ENCODE measurements around the gene SLC25A28.
"Not testable (repeated sequence)": the region's sequence is repeated elsewhere in the genome, so short reads cannot be mapped to it uniquely, and the experiment has no call there.

The SLC25A28 gene

GRCh38 chr10:99628923-99629624 lies 8.8 kb upstream of the SLC25A28 start:
- DNase-seq (ENCODE audit: low spot score): no peak

GRCh38 chr10:99625124-99625523 lies 4.9 kb upstream of the SLC25A28 start:
- DNase-seq (ENCODE audit: low spot score): not testable (repeated sequence)

GRCh38 chr10:99623919-99624318 lies 3.7 kb upstream of the SLC25A28 start:
- no peak for DNase-seq (ENCODE audit: low spot score)

DNA sequence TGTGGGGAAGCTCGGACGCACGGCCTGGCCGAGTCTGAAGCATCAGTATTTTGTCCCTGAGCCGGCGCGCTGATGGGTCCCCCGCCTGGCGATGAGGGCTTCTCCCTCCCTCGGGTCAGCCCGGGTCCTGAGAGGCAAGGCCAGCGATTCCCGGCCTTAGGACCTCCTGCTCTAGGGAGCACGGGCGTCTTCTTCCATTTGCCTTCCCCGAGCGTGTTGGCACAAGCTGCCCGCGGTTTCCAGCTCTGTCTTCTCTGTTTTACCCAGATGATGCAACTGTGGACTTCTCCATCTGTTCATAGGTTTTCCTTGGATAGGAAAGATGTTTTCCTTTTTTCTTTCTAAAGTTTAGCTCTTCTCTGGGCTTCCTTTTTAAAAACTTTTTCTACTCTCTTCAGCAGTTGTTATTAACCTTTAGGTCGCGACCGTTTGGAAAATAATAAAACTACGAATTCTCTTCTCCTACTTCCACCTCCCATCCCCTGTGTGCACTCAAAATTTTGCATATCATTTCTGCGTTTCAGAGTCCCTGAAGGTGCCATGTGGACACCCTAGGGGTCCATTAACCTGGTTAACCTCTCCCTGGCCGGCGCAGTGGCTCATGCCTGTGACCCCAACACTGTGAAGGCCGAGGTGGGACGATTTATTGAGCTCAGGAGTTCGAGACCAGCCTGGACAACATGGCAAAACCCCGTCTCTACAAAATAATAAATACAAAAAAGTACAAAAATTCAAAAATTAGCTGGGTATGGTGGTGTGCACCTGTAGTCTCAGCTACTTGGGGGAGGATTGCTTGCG lies 1.4 kb upstream of the SLC25A28 start:
- no peak for DNase-seq (ENCODE audit: low spot score)

- DNase-seq (ENCODE audit: low spot score): peak; percentile 96
Observed at GRCh38 chr10:99620711-99621453, 643 bp upstream of the SLC25A28 start.

- DNase-seq (ENCODE audit: low spot score): no peak
Observed at GRCh38 chr10:99619090-99619800, 994 bp downstream of the SLC25A28 start.

- DNase-seq (ENCODE audit: low spot score): no peak
Observed at GRCh38 chr10:99617696-99618095, 2.5 kb downstream of the SLC25A28 start.

DNA sequence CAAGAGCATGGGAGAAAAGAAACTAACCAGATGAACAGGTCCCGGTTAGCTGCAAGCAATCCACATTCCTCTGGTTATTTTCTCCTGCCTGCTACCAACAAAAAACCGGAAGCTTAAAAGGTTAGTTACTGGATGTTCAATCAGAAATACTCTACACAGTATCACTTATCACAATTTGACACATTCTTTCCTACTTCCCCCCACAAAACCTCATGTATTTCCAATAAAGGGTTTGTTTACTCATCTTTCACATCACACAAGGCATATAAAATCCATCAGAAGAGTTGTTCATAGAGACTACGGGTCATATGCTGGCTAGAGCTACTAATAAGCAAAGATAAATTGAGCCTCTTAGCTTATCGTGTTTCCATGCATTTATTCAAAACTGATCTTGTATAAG lies 4.8 kb downstream of the SLC25A28 start:
- no peak for DNase-seq (ENCODE audit: low spot score)

DNA sequence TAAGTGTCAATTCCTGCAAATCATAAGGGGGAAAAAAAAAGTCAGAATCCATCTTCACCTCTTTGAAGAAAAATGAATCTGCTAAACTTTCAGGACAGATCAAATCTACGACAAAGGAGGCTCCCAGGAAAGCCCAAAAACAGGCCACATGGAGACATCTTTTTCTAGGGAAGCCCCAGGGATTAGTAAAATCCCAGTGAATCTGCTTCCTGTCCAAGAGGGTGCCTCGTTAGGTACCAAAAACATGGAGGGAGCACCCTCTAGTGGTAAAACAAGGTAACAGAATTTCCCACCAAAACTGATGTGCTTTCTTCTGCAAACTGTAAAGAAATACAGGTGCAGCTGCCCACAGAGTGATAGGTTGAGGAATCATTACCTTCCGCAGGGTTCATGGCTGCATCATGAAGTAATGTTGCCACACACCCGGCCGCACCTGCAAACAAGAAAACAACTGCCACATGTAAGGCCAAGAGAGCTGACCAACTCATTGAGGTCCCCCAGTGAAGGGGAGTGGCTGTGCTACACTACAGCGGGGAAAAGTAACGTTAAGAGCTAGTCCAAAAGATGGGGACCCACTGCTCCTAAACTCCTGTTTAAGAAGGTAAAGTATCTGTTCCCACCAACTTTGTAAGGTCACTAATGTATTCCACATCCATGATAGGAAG lies 7.9 kb downstream of the SLC25A28 start:
- DNase-seq (ENCODE audit: low spot score): no peak

- DNase-seq (ENCODE audit: low spot score): no peak
Observed at GRCh38 chr10:99611326-99611725, 8.9 kb downstream of the SLC25A28 start.

DNA sequence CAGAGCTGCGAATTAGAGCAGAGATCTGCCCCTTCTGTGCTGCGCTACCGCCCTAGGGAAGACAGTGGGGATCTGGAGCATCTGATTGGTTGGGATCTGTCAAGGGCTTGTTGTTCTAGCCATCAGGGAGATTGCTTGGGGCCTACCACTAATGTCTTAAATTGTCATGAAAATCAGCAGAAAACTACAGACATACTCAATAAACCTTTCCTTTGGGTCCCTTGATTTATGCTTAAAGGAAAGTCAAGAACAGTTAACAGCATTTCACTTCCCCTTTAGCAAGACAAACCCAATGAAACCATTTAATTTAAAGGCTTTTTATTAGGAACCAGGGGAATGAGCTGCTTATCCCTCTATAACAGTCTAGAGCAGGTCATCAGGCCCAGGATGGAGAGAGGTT lies 10.0 kb downstream of the SLC25A28 start:
- no peak for DNase-seq (ENCODE audit: low spot score)

- DNase-seq (ENCODE audit: low spot score): no peak
Observed at GRCh38 chr10:99609186-99609585, 11.1 kb downstream of the SLC25A28 start.

DNA sequence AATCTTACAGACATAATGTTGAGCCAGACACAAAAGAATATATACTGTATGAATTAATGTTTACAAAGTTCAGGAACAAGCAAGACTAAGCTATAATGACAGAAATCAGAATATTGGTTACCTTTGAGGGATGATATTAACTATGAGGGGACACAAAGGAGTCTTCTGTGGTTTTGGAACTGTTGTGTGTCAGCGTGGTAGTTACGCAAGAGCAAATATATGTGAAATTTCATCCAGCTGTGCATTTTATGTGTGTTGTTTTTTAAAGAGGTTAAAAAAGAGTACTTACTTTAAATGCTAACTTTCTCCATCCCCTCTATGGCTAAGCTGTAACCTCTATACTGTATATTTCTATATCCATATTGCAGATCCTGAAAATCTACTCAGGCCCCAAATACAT lies 14.9 kb downstream of the SLC25A28 start:
- DNase-seq (ENCODE audit: low spot score): no peak

- DNase-seq (ENCODE audit: low spot score): no peak
Observed at GRCh38 chr10:99604862-99605261, 15.4 kb downstream of the SLC25A28 start.

- DNase-seq (ENCODE audit: low spot score): no peak
Observed at GRCh38 chr10:99598781-99599509, 21.3 kb downstream of the SLC25A28 start.

DNA sequence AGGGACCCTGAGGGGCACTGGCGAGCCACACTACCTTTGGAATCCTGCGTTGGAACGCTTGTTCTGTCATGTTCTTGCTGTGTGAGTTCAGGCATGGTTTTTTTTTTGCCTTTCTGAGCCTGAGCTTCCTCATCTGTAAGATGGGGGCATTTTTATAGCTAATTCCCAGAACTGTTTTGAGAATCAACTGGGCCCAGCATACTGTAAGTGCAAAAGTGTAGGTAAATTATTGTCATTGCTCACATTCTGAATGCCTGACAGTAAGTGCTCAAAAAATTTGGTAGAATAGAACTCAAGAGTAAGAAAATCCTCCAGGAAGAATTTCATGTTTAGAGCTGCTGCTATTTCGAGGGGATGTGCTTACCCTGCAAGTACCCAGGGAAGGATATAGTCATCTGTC lies 22.2 kb downstream of the SLC25A28 start:
- DNase-seq (ENCODE audit: low spot score): no peak

GRCh38 chr10:99596708-99597107 lies 23.5 kb downstream of the SLC25A28 start:
- not testable (repeated sequence) for DNase-seq (ENCODE audit: low spot score)

GRCh38 chr10:99595770-99596465 lies 24.3 kb downstream of the SLC25A28 start:
- no peak for DNase-seq (ENCODE audit: low spot score)

GRCh38 chr10:99595236-99595635 lies 25.0 kb downstream of the SLC25A28 start:
- peak; percentile 18 for DNase-seq (ENCODE audit: low spot score)

GRCh38 chr10:99593312-99593711 lies 26.9 kb downstream of the SLC25A28 start:
- DNase-seq (ENCODE audit: low spot score): no peak
